ENCODE results near the gene BDKRB1.

BDKRB1 gene

DNA sequence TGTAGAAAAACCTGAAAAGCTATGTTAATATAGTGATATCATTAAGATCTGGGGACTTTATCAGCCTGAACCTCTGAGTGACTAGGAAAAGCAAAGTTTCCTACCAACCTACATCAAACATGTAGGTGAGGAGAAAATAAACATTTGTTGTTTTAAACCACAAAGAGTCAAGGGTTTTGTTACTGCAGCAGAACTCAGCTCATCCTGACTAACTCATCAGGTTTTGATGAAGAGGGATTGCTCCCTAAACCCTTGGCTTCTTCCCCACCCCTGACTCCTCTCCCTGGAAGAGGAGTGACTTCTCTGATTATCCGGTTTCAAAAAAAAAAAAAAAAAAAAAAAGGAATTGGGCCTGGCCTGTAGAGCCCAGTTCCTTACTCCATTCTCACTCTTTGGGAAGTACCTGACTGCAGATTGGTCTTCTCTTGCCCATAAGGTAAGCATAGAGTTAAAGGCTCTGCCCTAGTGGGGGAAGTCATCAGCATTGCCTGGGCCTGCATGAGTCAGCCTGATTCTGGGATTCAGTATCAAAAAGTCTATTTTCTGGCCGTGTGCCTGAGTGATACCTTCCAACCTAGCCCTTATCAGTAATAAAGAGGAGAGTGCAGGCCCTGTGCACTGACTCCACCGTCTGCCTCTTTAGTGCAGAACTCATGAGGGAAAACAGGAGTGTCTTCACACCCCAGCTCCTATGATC is 16.9 kb downstream of the BDKRB1 start:
- Mint-ChIP-seq H3K9me3 (peaks cover 5 to 10% of the 10 kb centered on the region in 2 donors), H3K4me3 (no peak overlapping the region), H3K27ac (no peak overlapping the region), H3K27me3 (peaks cover 5 to 18% of the 10 kb centered on the region in 2 donors), H3K4me1 (peaks cover 0 to 2% of the 10 kb centered on the region in 2 donors), H3K36me3 (peaks cover 3 to 8% of the 10 kb centered on the region in 2 donors)
- DNase-seq (no peak), ATAC-seq (replicated peaks) (no peak)

DNA sequence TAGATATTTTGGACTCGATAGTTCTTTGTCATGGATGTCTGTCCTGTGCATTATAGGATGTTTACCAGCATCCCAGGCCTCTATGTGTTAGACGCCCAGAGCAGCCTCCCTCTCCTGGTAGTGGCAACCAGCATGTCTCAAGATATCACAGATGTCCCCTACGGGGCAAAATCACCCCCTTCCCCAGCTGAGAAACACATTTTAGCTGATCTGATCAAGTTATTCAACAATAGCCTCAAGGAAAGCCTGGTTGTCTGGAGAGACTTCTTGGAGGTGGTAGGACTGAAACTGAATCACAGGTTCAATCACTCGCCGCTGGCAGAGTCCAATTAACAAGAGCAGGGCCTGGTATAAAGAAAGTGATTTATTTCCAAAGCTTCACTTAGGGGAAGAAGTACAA is 17.6 kb downstream of the BDKRB1 start:
- no peak overlapping the region for H3K27ac Mint-ChIP-seq
- no peak overlapping the region for H3K4me3 Mint-ChIP-seq
- DNase-seq: no peak
- no peak for ATAC-seq (replicated peaks)
- H3K4me1 Mint-ChIP-seq: peaks cover 0 to 2% of the 10 kb centered on the region in 2 donors
- peaks cover 5 to 16% of the 10 kb centered on the region in 2 donors for H3K27me3 Mint-ChIP-seq
- peaks cover 5 to 13% of the 10 kb centered on the region in 2 donors for H3K36me3 Mint-ChIP-seq
- H3K9me3 Mint-ChIP-seq: peaks cover 5 to 12% of the 10 kb centered on the region in 2 donors

- DNase-seq (no peak), ATAC-seq (replicated peaks) (no peak)
- no peak overlapping the region for H3K4me3 Mint-ChIP-seq
- peaks cover 0 to 2% of the 10 kb centered on the region in 2 donors for H3K4me1 Mint-ChIP-seq
- H3K9me3 Mint-ChIP-seq: peaks cover 5 to 14% of the 10 kb centered on the region in 2 donors
- H3K36me3 Mint-ChIP-seq: peaks cover 8 to 18% of the 10 kb centered on the region in 2 donors
- peaks cover 5 to 15% of the 10 kb centered on the region in 2 donors for H3K27me3 Mint-ChIP-seq
- H3K27ac Mint-ChIP-seq: no peak overlapping the region
Observed at GRCh38 chr14:96274122-96274521, 18.1 kb downstream of the BDKRB1 start.

GRCh38 chr14:96274543-96274942 is 18.5 kb downstream of the BDKRB1 start:
- peaks cover 0 to 2% of the 10 kb centered on the region in 2 donors for H3K4me1 Mint-ChIP-seq
- H3K36me3 Mint-ChIP-seq: peaks cover 11 to 22% of the 10 kb centered on the region in 2 donors
- peaks cover 5 to 11% of the 10 kb centered on the region in 2 donors for H3K27me3 Mint-ChIP-seq
- H3K27ac Mint-ChIP-seq: no peak overlapping the region
- H3K9me3 Mint-ChIP-seq: peaks cover 5 to 14% of the 10 kb centered on the region in 2 donors
- no peak overlapping the region for H3K4me3 Mint-ChIP-seq
- ATAC-seq (replicated peaks) (no peak), DNase-seq (no peak)

DNA sequence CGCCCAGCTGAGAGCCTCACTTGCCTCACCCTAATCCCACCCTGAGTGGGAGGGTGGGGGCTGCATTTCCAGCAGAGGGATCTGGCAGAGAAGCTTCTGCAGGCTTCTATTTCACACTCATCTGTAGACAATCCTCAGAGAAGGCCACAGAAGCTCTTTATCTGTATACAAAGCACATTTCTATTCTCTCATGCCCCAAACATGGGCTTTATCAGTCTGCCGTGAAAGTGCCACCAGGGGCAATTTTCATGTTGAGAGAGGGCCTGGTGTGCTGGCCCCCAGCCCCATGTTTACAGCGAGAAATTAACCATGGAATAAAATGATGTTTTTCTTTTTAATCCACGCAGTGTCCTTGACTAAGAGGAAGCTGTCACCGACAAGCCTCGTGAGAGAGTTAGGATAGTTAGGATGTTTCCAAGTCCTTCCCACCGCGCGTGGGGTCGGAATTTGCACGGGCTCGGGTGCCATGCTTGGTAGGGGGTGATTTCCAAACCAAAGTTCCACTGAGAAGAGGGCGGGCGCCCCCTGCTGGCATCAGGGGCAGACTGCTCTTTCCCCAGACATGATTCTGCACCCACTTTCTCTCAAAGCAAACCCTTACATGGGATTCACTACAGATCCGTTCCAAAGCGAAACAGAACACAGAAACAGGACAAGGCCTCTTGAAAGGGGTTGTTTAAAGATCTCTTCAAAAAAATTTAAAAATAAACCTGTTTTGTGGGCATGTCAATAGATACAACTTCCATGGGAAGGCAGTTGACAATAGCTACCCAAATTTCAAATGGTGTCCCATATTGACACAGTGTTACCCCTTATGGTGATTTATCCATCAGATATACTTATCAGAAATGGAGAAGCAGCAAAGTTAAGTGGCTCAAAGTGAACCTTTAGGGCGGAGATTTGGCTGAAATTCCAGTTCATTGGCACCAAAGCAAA is 19.4 kb downstream of the BDKRB1 start:
- Mint-ChIP-seq H3K27ac (no peak overlapping the region), H3K27me3 (peaks cover 5 to 9% of the 10 kb centered on the region in 2 donors), H3K36me3 (peaks cover 11 to 27% of the 10 kb centered on the region in 2 donors), H3K4me3 (no peak overlapping the region), H3K4me1 (peaks cover 0 to 2% of the 10 kb centered on the region in 2 donors), H3K9me3 (peaks cover 5 to 14% of the 10 kb centered on the region in 2 donors)
- DNase-seq (peak; percentile 31), ATAC-seq (replicated peaks) (peak; percentile 63 to 71)

DNA sequence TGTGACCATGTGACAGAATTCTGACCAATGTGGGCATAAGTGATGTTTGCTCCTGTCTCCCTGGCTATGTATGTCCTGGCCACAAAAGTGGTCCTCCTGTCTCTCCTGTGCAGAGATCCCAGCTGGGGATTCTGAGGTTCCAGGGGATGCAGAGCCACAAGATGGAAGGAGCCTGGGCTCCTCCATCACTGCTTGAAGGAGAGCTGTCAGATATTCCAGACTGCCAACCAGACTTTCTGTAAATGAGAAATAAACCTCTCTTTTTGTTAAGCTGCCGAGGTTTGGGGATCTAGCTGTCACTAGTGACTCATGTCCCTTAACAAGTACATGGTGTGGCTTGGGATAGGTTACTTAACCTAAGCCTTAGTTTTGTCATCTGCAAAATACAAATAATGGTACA is 21.9 kb downstream of the BDKRB1 start:
- Mint-ChIP-seq H3K4me3 (no peak overlapping the region), H3K4me1 (peaks cover 0 to 2% of the 10 kb centered on the region in 2 donors), H3K27me3 (peaks cover 0 to 5% of the 10 kb centered on the region in 2 donors), H3K27ac (no peak overlapping the region), H3K9me3 (peaks cover 3 to 8% of the 10 kb centered on the region in 2 donors), H3K36me3 (peaks cover 11 to 24% of the 10 kb centered on the region in 2 donors)
- DNase-seq (no peak), ATAC-seq (replicated peaks) (no peak)

GRCh38 chr14:96279564-96279963 is 23.6 kb downstream of the BDKRB1 start:
- Mint-ChIP-seq H3K4me1 (peaks cover 0 to 2% of the 10 kb centered on the region in 2 donors), H3K4me3 (no peak overlapping the region), H3K27ac (no peak overlapping the region), H3K36me3 (peaks cover 13 to 27% of the 10 kb centered on the region in 2 donors), H3K9me3 (peaks cover 3 to 8% of the 10 kb centered on the region in 2 donors), H3K27me3 (no peaks in the 10 kb centered on the region)
- DNase-seq: no peak
- no peak for ATAC-seq (replicated peaks)

- H3K9me3 Mint-ChIP-seq: peaks cover 3 to 8% of the 10 kb centered on the region in 2 donors
- no peak for DNase-seq
- peaks cover 0 to 2% of the 10 kb centered on the region in 2 donors for H3K4me1 Mint-ChIP-seq
- H3K36me3 Mint-ChIP-seq: peaks cover 16 to 27% of the 10 kb centered on the region in 2 donors
- no peaks in the 10 kb centered on the region for H3K27me3 Mint-ChIP-seq
- no peak for ATAC-seq (replicated peaks)
- no peak overlapping the region for H3K4me3 Mint-ChIP-seq
- no peak overlapping the region for H3K27ac Mint-ChIP-seq
Observed at GRCh38 chr14:96280104-96280503, 24.1 kb downstream of the BDKRB1 start.

DNA sequence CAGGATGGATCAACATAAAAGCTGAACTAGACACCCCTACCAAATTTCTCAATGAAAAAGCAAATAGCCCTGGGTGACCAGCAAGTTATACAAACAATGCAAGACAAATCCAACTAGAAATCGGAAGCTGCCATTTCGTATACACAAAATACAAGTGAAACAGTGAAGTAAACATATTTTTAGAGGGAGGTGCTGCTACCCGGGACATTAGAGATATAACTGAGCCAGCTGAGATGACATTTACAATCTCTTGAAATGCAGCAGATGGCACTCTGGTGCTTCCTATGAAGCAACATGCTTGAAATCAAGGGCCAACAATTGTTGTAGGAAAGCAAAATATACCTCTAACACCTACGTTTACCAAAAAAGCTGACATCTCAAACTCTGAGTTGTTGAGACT is 25.5 kb downstream of the BDKRB1 start:
- H3K4me3 Mint-ChIP-seq: no peak overlapping the region
- no peaks in the 10 kb centered on the region for H3K27me3 Mint-ChIP-seq
- H3K4me1 Mint-ChIP-seq: no peaks in the 10 kb centered on the region
- ATAC-seq (replicated peaks): no peak
- DNase-seq: no peak
- no peak overlapping the region for H3K27ac Mint-ChIP-seq
- peaks cover 3 to 8% of the 10 kb centered on the region in 2 donors for H3K9me3 Mint-ChIP-seq
- H3K36me3 Mint-ChIP-seq: peaks cover 22 to 35% of the 10 kb centered on the region in 2 donors

GRCh38 chr14:96284008-96284407 is 28.0 kb downstream of the BDKRB1 start:
- Mint-ChIP-seq H3K27me3 (no peaks in the 10 kb centered on the region), H3K27ac (no peak overlapping the region), H3K4me1 (no peaks in the 10 kb centered on the region), H3K4me3 (no peak overlapping the region), H3K36me3 (peaks cover 28 to 37% of the 10 kb centered on the region in 2 donors), H3K9me3 (no peaks in the 10 kb centered on the region)
- DNase-seq (no peak), ATAC-seq (replicated peaks) (no peak)

- no peaks in the 10 kb centered on the region for H3K9me3 Mint-ChIP-seq
- no peaks in the 10 kb centered on the region for H3K4me1 Mint-ChIP-seq
- H3K27me3 Mint-ChIP-seq: no peaks in the 10 kb centered on the region
- no peak overlapping the region for H3K27ac Mint-ChIP-seq
- no peak overlapping the region for H3K4me3 Mint-ChIP-seq
- ATAC-seq (replicated peaks) (no peak), DNase-seq (no peak)
- peaks cover 24 to 36% of the 10 kb centered on the region in 2 donors for H3K36me3 Mint-ChIP-seq
Observed at GRCh38 chr14:96284430-96284829, 28.4 kb downstream of the BDKRB1 start.

- Mint-ChIP-seq H3K27ac (no peak overlapping the region), H3K4me1 (no peaks in the 10 kb centered on the region), H3K27me3 (no peaks in the 10 kb centered on the region), H3K4me3 (no peak overlapping the region), H3K36me3 (peaks cover 24 to 37% of the 10 kb centered on the region in 2 donors), H3K9me3 (no peaks in the 10 kb centered on the region)
- DNase-seq (no peak), ATAC-seq (replicated peaks) (no peak)
Observed at GRCh38 chr14:96285667-96286066, 29.7 kb downstream of the BDKRB1 start.

DNA sequence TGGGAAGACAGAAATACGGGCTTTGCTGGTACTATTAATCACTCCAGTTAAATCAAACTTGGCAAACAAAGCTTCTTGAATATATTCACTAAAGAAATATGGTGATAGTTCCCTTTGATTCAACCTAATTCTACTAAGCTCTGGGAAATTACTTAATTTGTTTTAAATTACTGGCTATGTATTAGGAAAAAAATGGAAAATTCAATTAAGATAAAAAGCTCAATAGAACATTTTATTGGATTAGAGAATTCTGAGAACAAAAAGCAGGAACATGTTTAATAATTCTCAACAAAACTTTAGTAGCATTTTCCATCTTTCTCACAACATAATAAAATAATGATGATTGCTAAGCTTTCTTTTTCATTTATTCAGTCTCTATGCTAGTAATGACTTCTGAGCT is 30.2 kb downstream of the BDKRB1 start:
- ATAC-seq (replicated peaks) (no peak), DNase-seq (no peak)
- Mint-ChIP-seq H3K4me1 (no peaks in the 10 kb centered on the region), H3K9me3 (no peaks in the 10 kb centered on the region), H3K36me3 (peaks cover 25 to 37% of the 10 kb centered on the region in 2 donors), H3K4me3 (no peak overlapping the region), H3K27ac (no peak overlapping the region), H3K27me3 (no peaks in the 10 kb centered on the region)

DNA sequence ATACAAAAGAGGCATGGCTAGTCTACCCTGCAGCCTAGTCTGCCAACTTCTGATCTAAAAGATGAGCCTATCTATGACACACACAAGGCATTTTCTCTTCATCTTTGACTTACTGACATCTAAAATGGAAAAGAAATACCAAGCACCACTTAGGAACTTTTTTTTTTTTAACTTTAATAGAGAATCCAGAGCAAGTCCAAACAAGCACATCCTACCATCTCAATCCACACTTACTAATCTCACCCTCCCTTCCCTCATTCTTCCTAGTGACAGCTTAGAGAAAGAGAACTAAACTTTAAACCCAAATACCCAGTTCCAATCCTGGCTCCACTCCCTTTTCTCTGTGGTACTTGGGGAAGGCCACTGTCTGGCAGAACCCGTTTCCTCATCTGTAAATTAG is 31.8 kb downstream of the BDKRB1 start:
- Mint-ChIP-seq H3K9me3 (no peaks in the 10 kb centered on the region), H3K27me3 (no peaks in the 10 kb centered on the region), H3K36me3 (peaks cover 27 to 39% of the 10 kb centered on the region in 2 donors), H3K27ac (no peak overlapping the region), H3K4me3 (no peak overlapping the region), H3K4me1 (no peaks in the 10 kb centered on the region)
- no peak for ATAC-seq (replicated peaks)
- no peak for DNase-seq
